OCI-LY7 (cell line): Measurements from ENCODE around the gene TTC28.

Experiments
- CTCF ChIP-seq: fragments of 200-600 bp; sonication (generic); conservative IDR thresholded peaks from 2 replicates; pipeline ENCODE4 v1.5.1; 2014; ENCODE audit warnings: mild to moderate bottlenecking, antibody characterized with exemption, low read length, moderate library complexity, mixed read lengths
- EZH2phosphoT487 ChIP-seq: fragments of 200-600 bp; sonication (generic); IDR thresholded peaks from 2 replicates; pipeline ENCODE4 v1.6.1; 2018; ENCODE audit warnings: low read depth, borderline replicate concordance, mild to moderate bottlenecking, mixed run types, antibody characterized with exemption, low read length, moderate library complexity, mixed read lengths

- TF ChIP-seq CTCF: no peak
- TF ChIP-seq EZH2phosphoT487: no peak
Observed at GRCh38 chr22:28379951-28380350, 299.7 kb downstream of the TTC28 start.
